Activated CD8-positive, alpha-beta memory T cell treated with anti-CD3 and anti-CD28 coated beads for 36 hours (primary cell): ENCODE data around the gene FARP2. TPM values are rescaled to one million over a fixed set of nuclear protein-coding genes. Genes with fewer than 3 reads are reported as not detected.

Experiments used
- CTCF ChIA-PET: fragments of 350-600 bp; sonication (Branson Sonifier 250); formaldehyde crosslinking; loops from one replicate; lab custom pipeline; 2021; ENCODE audit warnings: antibody characterized with exemption; lab: Charles Lee
- POLR2A ChIA-PET: fragments of 350-600 bp; sonication (Branson Sonifier 250); formaldehyde crosslinking; loops from one replicate; lab custom pipeline; 2021; ENCODE audit warnings: antibody characterized with exemption; lab: Charles Lee
- total RNA-seq, 2 experiments: library from RNA; stranded (reverse); gene quantifications; one replicate each; pipeline ENCODE4 v1.2.3, GENCODE V29; 2021

Gene FARP2
- total RNA-seq, 2 experiments from 2014 or later = 35.5 to 35.9 TPM

- CTCF ChIA-PET = no interaction called here
- POLR2A ChIA-PET = no interaction called here
Observed at GRCh38 chr2:241493092-241493491, 137.0 kb downstream of the FARP2 start.

- POLR2A ChIA-PET = no interaction called here
Observed at GRCh38 chr2:241494311-241494908, 138.3 kb downstream of the FARP2 start.

GRCh38 chr2:241495172-241496002, 139.3 kb downstream of the FARP2 start:
- CTCF ChIA-PET = no interaction called here
- POLR2A ChIA-PET = no interaction called here

More at GRCh38 chr2:241494311-241494908, 138.3 kb downstream of the FARP2 start:
- CTCF ChIA-PET = no interaction called here

- ChIA-PET CTCF (no interaction called here), POLR2A (no interaction called here)
Observed at GRCh38 chr2:241496003-241496707, 140.1 kb downstream of the FARP2 start.

- POLR2A ChIA-PET = no interaction called here
- CTCF ChIA-PET = no interaction called here
Observed at GRCh38 chr2:241496904-241497877, 141.1 kb downstream of the FARP2 start.

GRCh38 chr2:241498115-241499070, 142.3 kb downstream of the FARP2 start:
- ChIA-PET CTCF (interaction anchor here (1.3 kb wide), 1 partner anchor 14 kb away, joined by 3 read pairs; no protein-coding TSS in a partner anchor), POLR2A (no interaction called here)

- ChIA-PET POLR2A (no interaction called here), CTCF (interaction anchor here (1.3 kb wide), 1 partner anchor 15 kb away, joined by 3 read pairs; no protein-coding TSS in a partner anchor)
Observed at GRCh38 chr2:241499146-241499965, 143.3 kb downstream of the FARP2 start.

- POLR2A ChIA-PET = interaction anchor here (0.6 kb wide), 1 partner anchor 80 kb away, joined by 3 read pairs; no protein-coding TSS in a partner anchor
- CTCF ChIA-PET = no interaction called here
Observed at GRCh38 chr2:241500016-241500415, 143.9 kb downstream of the FARP2 start.

- CTCF ChIA-PET = no interaction called here
- POLR2A ChIA-PET = interaction anchor here (0.6 kb wide), 1 partner anchor 79 kb away, joined by 3 read pairs; no protein-coding TSS in a partner anchor
Observed at GRCh38 chr2:241500431-241500975, 144.4 kb downstream of the FARP2 start.

GRCh38 chr2:241501099-241501541, 145.0 kb downstream of the FARP2 start:
- ChIA-PET POLR2A (no interaction called here), CTCF (no interaction called here)

GRCh38 chr2:241501551-241501950, 145.5 kb downstream of the FARP2 start:
- ChIA-PET POLR2A (no interaction called here), CTCF (no interaction called here)

GRCh38 chr2:241502281-241502680, 146.2 kb downstream of the FARP2 start:
- ChIA-PET CTCF (no interaction called here), POLR2A (no interaction called here)

- POLR2A ChIA-PET = no interaction called here
- CTCF ChIA-PET = no interaction called here
Observed at GRCh38 chr2:241503776-241504392, 147.8 kb downstream of the FARP2 start.

- ChIA-PET POLR2A (no interaction called here), CTCF (no interaction called here)
Observed at GRCh38 chr2:241505086-241505780, 149.1 kb downstream of the FARP2 start.

- CTCF ChIA-PET = interaction anchor here (1.0 kb wide), 1 partner anchor 28 kb away, joined by 3 read pairs; no protein-coding TSS in a partner anchor
- POLR2A ChIA-PET = no interaction called here
Observed at GRCh38 chr2:241505781-241506201, 149.7 kb downstream of the FARP2 start.
